ENCODE data around the gene CTCFL.

DNA sequence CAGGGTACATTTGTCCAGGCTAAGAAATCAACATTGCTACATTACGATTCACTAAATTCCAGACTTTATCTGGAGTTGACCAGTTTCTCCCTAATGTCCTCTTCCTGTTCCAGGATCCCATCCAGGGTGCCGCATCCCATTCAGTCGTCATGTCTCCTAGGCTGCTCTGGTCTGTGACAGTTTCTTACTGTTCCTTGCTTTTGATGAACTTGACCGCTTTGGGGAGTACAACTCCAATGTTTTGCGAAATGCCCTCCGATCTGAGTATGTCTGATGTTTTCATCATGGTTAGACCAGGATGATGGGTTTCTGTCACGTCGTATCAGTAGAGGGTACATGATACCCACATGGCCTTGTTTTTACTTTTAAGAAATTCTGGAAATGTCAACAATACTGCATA, 62.2 kb downstream of the CTCFL start:
- TF ChIP-seq, protein P1, sequence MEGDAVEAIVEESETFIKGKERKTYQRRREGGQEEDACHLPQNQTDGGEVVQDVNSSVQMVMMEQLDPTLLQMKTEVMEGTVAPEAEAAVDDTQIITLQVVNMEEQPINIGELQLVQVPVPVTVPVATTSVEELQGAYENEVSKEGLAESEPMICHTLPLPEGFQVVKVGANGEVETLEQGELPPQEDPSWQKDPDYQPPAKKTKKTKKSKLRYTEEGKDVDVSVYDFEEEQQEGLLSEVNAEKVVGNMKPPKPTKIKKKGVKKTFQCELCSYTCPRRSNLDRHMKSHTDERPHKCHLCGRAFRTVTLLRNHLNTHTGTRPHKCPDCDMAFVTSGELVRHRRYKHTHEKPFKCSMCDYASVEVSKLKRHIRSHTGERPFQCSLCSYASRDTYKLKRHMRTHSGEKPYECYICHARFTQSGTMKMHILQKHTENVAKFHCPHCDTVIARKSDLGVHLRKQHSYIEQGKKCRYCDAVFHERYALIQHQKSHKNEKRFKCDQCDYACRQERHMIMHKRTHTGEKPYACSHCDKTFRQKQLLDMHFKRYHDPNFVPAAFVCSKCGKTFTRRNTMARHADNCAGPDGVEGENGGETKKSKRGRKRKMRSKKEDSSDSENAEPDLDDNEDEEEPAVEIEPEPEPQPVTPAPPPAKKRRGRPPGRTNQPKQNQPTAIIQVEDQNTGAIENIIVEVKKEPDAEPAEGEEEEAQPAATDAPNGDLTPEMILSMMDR (conservative IDR thresholded peaks at IDR 0.05 in 1 of 2, IDR thresholded peaks at IDR 0.05 in 1 of 2; ENCODE audit: low read depth in 1 of 2, low read length in 2 of 2): no peak
- no peak for TF ChIP-seq EZH2 (IDR thresholded peaks at IDR 0.05; ENCODE audit: low read length, missing control alignments)

All from fibroblast of lung (primary cell).